Measurements from ENCODE around the gene ZBTB11.
"Not testable (repeated sequence)": the region's sequence is repeated elsewhere in the genome, so short reads cannot be mapped to it uniquely, and the experiment has no call there.

The ZBTB11 gene

DNA sequence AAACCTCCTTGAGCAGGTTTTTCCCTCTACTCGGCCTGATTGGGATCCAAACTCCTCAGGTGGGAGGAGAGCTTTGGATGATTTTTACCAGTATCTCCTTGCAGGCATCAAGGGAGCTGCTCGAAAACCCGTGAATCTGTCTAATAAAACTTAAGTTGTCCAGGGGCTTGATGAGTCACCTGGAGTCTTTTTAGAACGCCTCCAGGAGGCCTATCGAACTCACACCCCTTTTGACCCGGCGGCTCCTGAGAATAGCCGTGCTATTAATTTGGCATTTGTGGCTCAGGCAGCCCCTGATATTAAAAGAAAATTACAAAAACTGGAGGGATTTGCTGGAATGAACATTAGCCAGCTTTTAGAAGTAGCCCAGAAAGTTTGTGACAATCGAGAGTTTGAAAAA, 41.6 kb downstream of the ZBTB11 start:
- Histone ChIP-seq H3K27me3 (ENCODE audit: control insufficient read depth, insufficient read depth, low read length) (no peaks in the 10 kb centered on the region), H3K4me1 (ENCODE audit: control insufficient read depth, insufficient read depth, low read length) (no peaks in the 10 kb centered on the region; the same call in 1 of the 2 replicates), H3K27ac (ENCODE audit: low read length) (no peak overlapping the region), H3K9me3 (ENCODE audit: control insufficient read depth, insufficient read depth, low read length) (no peaks in the 10 kb centered on the region), H3K36me3 (ENCODE audit: control insufficient read depth, insufficient read depth, low read length) (no peaks in the 10 kb centered on the region), H3K4me3 (ENCODE audit: low read length) (no peak overlapping the region)
- DNase-seq (ENCODE audit: low read depth, low spot score) = no peak
- no CpG with 5 or more reads among the region's 9 CpGs for WGBS (ENCODE audit: insufficient coverage, insufficient read length)

DNA sequence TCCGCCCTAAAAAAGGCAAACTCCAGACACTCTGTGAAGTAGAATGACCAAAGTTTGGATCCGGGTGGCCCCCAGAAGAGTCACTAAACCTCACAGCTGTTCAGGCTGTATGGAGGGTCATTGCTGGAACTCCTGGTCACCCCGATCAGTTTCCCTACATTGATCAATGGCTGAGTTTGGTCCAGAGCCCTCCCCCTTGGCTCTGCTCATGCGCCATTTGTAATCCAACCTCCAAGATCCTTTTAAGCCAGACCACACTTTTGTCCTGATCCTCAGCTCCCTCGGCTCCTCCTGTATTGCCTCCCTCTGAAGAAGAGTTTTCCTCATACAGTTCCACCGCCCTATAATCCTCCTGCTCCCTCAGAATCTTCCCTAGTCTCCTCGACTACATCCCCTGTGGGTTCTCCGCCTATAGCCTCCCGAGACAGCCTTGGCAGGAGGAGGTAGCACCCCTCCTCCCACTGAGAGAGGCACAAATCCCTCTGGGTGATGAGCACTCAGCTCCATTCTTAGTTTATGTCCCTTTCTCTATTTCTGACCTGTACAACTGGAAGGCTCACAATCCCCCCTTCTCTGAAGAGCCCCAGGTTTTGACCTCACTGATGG, 42.2 kb downstream of the ZBTB11 start:
- Histone ChIP-seq H3K9me3 (ENCODE audit: control insufficient read depth, insufficient read depth, low read length) (no peaks in the 10 kb centered on the region), H3K36me3 (ENCODE audit: control insufficient read depth, insufficient read depth, low read length) (no peaks in the 10 kb centered on the region), H3K27me3 (ENCODE audit: control insufficient read depth, insufficient read depth, low read length) (no peaks in the 10 kb centered on the region), H3K4me3 (ENCODE audit: low read length) (no peak overlapping the region), H3K27ac (ENCODE audit: low read length) (no peak overlapping the region), H3K4me1 (ENCODE audit: control insufficient read depth, insufficient read depth, low read length) (no peaks in the 10 kb centered on the region; the same call in 1 of the 2 replicates)
- WGBS (ENCODE audit: insufficient coverage, insufficient read length) = no CpG with 5 or more reads among the region's 9 CpGs
- no peak for DNase-seq (ENCODE audit: low read depth, low spot score)

DNA sequence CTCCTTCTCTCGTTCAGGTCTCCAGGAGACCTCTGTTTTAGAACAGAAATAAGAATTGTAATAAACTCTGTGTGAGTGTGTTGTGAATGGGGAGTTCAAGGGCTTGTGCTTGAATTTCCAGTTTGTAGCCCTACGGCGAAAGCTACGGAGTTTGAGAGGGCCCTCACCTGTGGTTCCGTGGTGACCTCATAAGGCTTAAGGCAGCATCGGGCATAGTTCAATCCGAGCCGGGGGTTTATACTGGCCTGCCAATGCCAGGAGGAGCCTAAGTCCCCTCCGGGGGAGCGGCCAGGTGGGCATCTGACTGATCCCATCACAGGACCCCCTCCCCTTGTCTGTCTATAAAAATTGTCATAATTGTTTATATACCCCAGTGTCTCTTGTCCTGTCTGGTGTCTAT, 43.7 kb downstream of the ZBTB11 start:
- DNase-seq (ENCODE audit: low read depth, low spot score) = no peak
- WGBS (ENCODE audit: insufficient coverage, insufficient read length) = no CpG with 5 or more reads among the region's 10 CpGs
- H3K36me3 ChIP-seq (ENCODE audit: control insufficient read depth, insufficient read depth, low read length) = no peaks in the 10 kb centered on the region
- no peak overlapping the region for H3K4me3 ChIP-seq (ENCODE audit: low read length)
- H3K27ac ChIP-seq (ENCODE audit: low read length) = no peak overlapping the region
- no peaks in the 10 kb centered on the region for H3K27me3 ChIP-seq (ENCODE audit: control insufficient read depth, insufficient read depth, low read length)
- no peaks in the 10 kb centered on the region for H3K9me3 ChIP-seq (ENCODE audit: control insufficient read depth, insufficient read depth, low read length)
- no peaks in the 10 kb centered on the region for H3K4me1 ChIP-seq (ENCODE audit: control insufficient read depth, insufficient read depth, low read length)

DNA sequence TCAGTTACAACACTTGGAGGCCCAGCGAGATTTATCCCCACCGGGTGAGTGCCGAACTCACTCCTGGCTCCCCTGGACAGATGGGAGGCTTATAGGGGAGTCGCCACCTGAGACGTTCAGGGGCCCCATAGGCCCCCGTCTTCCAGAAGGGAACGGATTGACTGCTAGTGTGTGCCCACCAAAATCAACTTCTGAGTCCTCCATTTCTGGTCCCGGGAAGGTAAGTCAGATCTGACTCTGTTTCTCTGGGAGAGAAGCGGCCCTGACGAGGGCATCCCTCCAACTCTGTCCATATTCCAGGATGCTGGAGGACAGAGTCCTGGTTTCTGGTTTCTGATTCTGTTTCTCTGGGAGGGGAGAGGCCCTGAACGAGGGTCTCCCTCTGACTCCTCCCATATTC, 44.3 kb downstream of the ZBTB11 start:
- Histone ChIP-seq H3K27me3 (ENCODE audit: control insufficient read depth, insufficient read depth, low read length) (no peaks in the 10 kb centered on the region), H3K4me1 (ENCODE audit: control insufficient read depth, insufficient read depth, low read length) (no peaks in the 10 kb centered on the region), H3K9me3 (ENCODE audit: control insufficient read depth, insufficient read depth, low read length) (no peaks in the 10 kb centered on the region), H3K4me3 (ENCODE audit: low read length) (no peak overlapping the region), H3K36me3 (ENCODE audit: control insufficient read depth, insufficient read depth, low read length) (no peaks in the 10 kb centered on the region), H3K27ac (ENCODE audit: low read length) (no peak overlapping the region)
- no CpG with 5 or more reads among the region's 11 CpGs for WGBS (ENCODE audit: insufficient coverage, insufficient read length)
- no peak for DNase-seq (ENCODE audit: low read depth, low spot score)

DNA sequence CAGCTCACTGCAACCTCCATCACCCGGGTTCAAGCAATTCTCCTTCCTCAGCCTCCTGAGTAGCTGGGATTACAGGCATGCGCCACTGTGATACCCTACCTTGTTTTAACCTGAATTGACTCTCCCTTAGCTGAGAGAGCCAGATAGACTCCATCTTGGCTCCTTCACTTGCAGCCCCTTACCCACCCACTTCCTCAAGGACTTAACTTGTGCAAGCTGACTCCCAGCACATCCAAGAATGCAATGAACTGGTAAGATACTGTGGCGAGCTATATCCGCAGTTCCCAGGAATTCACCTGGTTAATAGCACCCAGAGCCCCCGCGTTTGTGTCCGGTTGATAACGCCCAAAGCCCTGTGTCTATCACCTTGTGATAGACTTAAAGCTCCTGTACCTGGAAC, 45.0 kb downstream of the ZBTB11 start:
- H3K4me1 ChIP-seq (ENCODE audit: control insufficient read depth, insufficient read depth, low read length); DNase-seq (ENCODE audit: low read depth, low spot score); H3K27me3 ChIP-seq (ENCODE audit: control insufficient read depth, insufficient read depth, low read length); H3K36me3 ChIP-seq (ENCODE audit: control insufficient read depth, insufficient read depth, low read length); H3K9me3 ChIP-seq (ENCODE audit: control insufficient read depth, insufficient read depth, low read length); H3K27ac ChIP-seq (ENCODE audit: low read length); H3K4me3 ChIP-seq (ENCODE audit: low read length): not testable (repeated sequence)
- WGBS (ENCODE audit: insufficient coverage, insufficient read length) = no CpG with 5 or more reads among the region's 8 CpGs

GRCh38 chr3:101631098-101631796, 45.7 kb downstream of the ZBTB11 start:
- WGBS (ENCODE audit: insufficient coverage, insufficient read length) = no CpG with 5 or more reads among the region's 1 CpG
- Histone ChIP-seq H3K4me3 (ENCODE audit: low read length) (no peak overlapping the region), H3K36me3 (ENCODE audit: control insufficient read depth, insufficient read depth, low read length) (no peaks in the 10 kb centered on the region)

GRCh38 chr3:101629219-101629618, 47.7 kb downstream of the ZBTB11 start:
- Histone ChIP-seq H3K4me3 (ENCODE audit: low read length) (no peak overlapping the region), H3K27me3 (ENCODE audit: control insufficient read depth, insufficient read depth, low read length) (no peaks in the 10 kb centered on the region), H3K9me3 (ENCODE audit: control insufficient read depth, insufficient read depth, low read length) (0 out of 2 replicates have a peak, but pooled peaks cover 1% of the 10 kb centered on the region), H3K4me1 (ENCODE audit: control insufficient read depth, insufficient read depth, low read length) (no peaks in the 10 kb centered on the region), H3K36me3 (ENCODE audit: control insufficient read depth, insufficient read depth, low read length) (no peaks in the 10 kb centered on the region), H3K27ac (ENCODE audit: low read length) (no peak overlapping the region)
- DNase-seq (ENCODE audit: low read depth, low spot score) = no peak

More at GRCh38 chr3:101631098-101631796, 45.7 kb downstream of the ZBTB11 start:
- no peak for DNase-seq (ENCODE audit: low read depth, low spot score)
- Histone ChIP-seq H3K9me3 (ENCODE audit: control insufficient read depth, insufficient read depth, low read length) (no peaks in the 10 kb centered on the region), H3K27me3 (ENCODE audit: control insufficient read depth, insufficient read depth, low read length) (no peaks in the 10 kb centered on the region), H3K27ac (ENCODE audit: low read length) (no peak overlapping the region), H3K4me1 (ENCODE audit: control insufficient read depth, insufficient read depth, low read length) (no peaks in the 10 kb centered on the region)

- no CpG with 5 or more reads among the region's 2 CpGs for WGBS (ENCODE audit: insufficient coverage, insufficient read length)
- DNase-seq (ENCODE audit: low read depth, low spot score) = no peak
- Histone ChIP-seq H3K4me1 (ENCODE audit: control insufficient read depth, insufficient read depth, low read length) (no peaks in the 10 kb centered on the region), H3K27me3 (ENCODE audit: control insufficient read depth, insufficient read depth, low read length) (no peaks in the 10 kb centered on the region), H3K36me3 (ENCODE audit: control insufficient read depth, insufficient read depth, low read length) (no peaks in the 10 kb centered on the region), H3K27ac (ENCODE audit: low read length) (no peak overlapping the region), H3K9me3 (ENCODE audit: control insufficient read depth, insufficient read depth, low read length) (0 out of 2 replicates have a peak, but pooled peaks cover 1% of the 10 kb centered on the region), H3K4me3 (ENCODE audit: low read length) (no peak overlapping the region)
Measured at GRCh38 chr3:101625879-101626278, 51.1 kb downstream of the ZBTB11 start.

GRCh38 chr3:101624857-101625256, 52.1 kb downstream of the ZBTB11 start:
- H3K9me3 ChIP-seq (ENCODE audit: control insufficient read depth, insufficient read depth, low read length) = 0 out of 2 replicates have a peak, but pooled peaks cover 1% of the 10 kb centered on the region
- no peak overlapping the region for H3K27ac ChIP-seq (ENCODE audit: low read length)
- WGBS (ENCODE audit: insufficient coverage, insufficient read length) = no CpG with 5 or more reads among the region's 2 CpGs
- H3K27me3 ChIP-seq (ENCODE audit: control insufficient read depth, insufficient read depth, low read length) = no peaks in the 10 kb centered on the region
- H3K4me1 ChIP-seq (ENCODE audit: control insufficient read depth, insufficient read depth, low read length) = no peaks in the 10 kb centered on the region
- DNase-seq (ENCODE audit: low read depth, low spot score) = no peak
- H3K36me3 ChIP-seq (ENCODE audit: control insufficient read depth, insufficient read depth, low read length) = no peaks in the 10 kb centered on the region
- no peak overlapping the region for H3K4me3 ChIP-seq (ENCODE audit: low read length)

DNA sequence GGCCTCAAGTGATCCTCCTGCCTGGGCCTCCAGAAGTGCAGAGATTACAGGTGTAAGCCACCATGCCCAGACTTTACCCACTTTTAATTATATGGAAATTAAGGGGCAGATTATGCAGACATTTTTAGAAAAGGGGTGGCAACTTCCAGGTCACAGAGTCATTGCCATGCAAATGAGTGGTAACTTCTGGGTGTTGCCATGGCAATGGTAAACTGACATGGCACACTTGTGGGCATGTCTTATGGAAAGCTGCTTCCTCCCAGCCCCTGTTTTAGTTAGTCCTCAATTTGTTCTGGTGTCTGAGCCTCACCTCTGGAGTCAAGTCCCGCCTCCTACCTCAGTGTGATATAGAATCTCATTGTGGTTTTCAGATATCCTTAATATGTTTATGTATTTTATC, 53.3 kb downstream of the ZBTB11 start:
- Histone ChIP-seq H3K4me3 (ENCODE audit: low read length) (no peak overlapping the region), H3K27ac (ENCODE audit: low read length) (no peak overlapping the region), H3K27me3 (ENCODE audit: control insufficient read depth, insufficient read depth, low read length) (no peaks in the 10 kb centered on the region), H3K9me3 (ENCODE audit: control insufficient read depth, insufficient read depth, low read length) (0 out of 2 replicates have a peak, but pooled peaks cover 1% of the 10 kb centered on the region), H3K36me3 (ENCODE audit: control insufficient read depth, insufficient read depth, low read length) (no peaks in the 10 kb centered on the region), H3K4me1 (ENCODE audit: control insufficient read depth, insufficient read depth, low read length) (no peaks in the 10 kb centered on the region)
- no peak for DNase-seq (ENCODE audit: low read depth, low spot score)
- WGBS (ENCODE audit: insufficient coverage, insufficient read length) = no CpG with 5 or more reads among the region's 1 CpG

DNA sequence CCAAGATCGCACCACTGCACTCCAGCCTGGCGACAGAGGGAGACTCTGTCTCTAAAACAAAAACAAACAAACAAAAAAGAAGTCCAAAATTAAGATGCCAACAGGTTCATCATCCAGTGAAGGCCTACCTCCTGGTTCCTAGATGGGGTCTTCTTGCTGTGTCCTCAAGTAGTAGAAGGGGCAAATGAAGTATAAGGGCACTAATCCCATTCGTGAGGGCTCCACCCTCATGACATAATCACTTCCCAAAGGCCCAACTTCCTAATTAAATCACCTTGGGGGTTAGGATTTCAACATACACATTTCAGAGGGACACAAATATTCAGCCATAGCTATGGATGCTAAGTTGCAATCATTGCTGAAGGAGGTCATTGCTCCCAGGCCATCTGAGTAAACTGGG, 57.2 kb downstream of the ZBTB11 start:
- no peaks in the 10 kb centered on the region for H3K27me3 ChIP-seq (ENCODE audit: control insufficient read depth, insufficient read depth, low read length)
- no peak overlapping the region for H3K4me3 ChIP-seq (ENCODE audit: low read length)
- WGBS (ENCODE audit: insufficient coverage, insufficient read length) = no CpG with 5 or more reads among the region's 3 CpGs
- no peaks in the 10 kb centered on the region for H3K9me3 ChIP-seq (ENCODE audit: control insufficient read depth, insufficient read depth, low read length)
- DNase-seq (ENCODE audit: low read depth, low spot score) = no peak
- no peaks in the 10 kb centered on the region for H3K4me1 ChIP-seq (ENCODE audit: control insufficient read depth, insufficient read depth, low read length)
- H3K27ac ChIP-seq (ENCODE audit: low read length) = no peak overlapping the region
- H3K36me3 ChIP-seq (ENCODE audit: control insufficient read depth, insufficient read depth, low read length) = no peaks in the 10 kb centered on the region

Measured in iPS DF 6.9 (cell line).